CD4-positive, alpha-beta T cell treated with Interleukin-4 for 1 hour (primary cell): Measurements from ENCODE around the gene AP3S2.
"Not testable (repeated sequence)": the region's sequence is repeated elsewhere in the genome, so short reads cannot be mapped to it uniquely, and the experiment has no call there.

Source experiments
- DNase-seq, 2 donors: peaks; one replicate each; pipeline ENCODE4 v3.0.0-alpha.2; 2020 to 2022

The AP3S2 gene

GRCh38 chr15:89863918-89864317, 29.9 kb downstream of the AP3S2 start:
- no peak for DNase-seq

- no peak for DNase-seq
These were observed 32.9 kb downstream of the AP3S2 start for GRCh38 chr15:89860891-89861290.

- no peak for DNase-seq
These were observed 33.4 kb downstream of the AP3S2 start for GRCh38 chr15:89860431-89860830.

- DNase-seq = no peak
These were observed 34.9 kb downstream of the AP3S2 start for GRCh38 chr15:89858661-89859458.

DNA sequence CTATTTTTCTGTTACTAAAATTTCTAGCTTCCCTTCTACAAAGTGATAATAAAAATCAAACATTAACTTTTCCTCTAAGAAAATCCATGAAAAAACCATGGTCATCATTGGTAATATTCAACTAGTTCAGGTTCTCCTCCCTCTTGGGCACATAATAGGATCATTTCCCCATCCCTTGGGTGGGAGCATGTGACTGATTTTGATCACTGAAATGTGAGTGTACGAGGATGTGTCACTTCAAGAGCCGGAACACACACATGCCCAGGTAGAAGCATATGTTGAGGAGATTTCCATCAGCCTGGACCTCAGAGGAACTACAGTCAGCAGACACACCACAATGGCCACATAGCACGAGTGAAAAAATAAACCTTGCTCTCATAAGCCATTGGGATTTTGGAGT, 36.1 kb downstream of the AP3S2 start:
- no peak for DNase-seq

- no peak for DNase-seq
These were observed 37.8 kb downstream of the AP3S2 start for GRCh38 chr15:89855948-89856347.

DNA sequence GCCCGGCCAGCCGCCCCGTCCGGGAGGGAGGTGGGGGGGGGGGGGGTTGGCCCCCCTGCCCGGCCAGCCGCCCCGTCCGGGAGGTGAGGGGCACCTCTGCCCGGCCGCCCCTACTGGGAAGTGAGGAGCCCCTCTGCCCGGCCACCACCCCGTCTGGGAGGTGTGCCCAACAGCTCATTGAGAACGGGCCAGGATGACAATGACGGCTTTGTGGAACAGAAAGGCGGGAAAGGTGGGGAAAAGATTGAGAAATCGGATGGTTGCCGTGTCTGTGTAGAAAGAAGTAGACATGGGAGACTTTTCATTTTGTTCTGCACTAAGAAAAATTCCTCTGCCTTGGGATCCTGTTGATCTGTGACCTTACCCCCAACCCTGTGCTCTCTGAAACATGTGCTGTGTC, 38.9 kb downstream of the AP3S2 start:
- not testable (repeated sequence) for DNase-seq

DNA sequence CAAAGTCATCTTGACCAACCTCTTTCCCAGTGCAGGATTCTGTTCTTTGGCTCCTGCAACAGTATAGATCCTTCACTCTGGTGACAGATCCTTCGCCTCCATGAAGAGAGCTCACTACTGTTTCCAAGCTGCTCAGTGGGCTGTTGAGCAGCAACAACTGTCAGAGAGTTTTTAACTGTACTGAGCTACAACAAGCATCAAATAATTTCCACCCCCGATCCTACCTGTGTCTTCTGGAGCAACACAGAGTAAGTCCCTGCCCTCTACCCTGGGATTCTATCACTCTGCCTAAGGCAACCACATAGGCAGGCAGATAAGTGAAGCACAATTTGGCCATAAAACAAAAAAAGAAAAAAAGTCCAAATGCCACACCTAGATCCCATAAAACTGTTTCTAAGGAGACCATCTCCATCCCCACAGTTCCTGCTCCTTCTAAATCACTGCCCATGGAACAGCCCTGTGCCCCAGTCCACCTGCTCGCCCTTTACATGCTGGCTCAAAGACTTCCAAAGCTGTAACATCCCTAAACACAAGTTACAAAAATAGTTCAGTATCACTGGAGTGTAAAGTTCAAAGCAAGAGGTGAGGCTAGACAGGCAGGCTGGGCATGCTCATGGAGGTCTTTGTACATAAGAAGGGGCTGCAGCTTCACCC, 41.3 kb downstream of the AP3S2 start:
- DNase-seq = no peak

DNA sequence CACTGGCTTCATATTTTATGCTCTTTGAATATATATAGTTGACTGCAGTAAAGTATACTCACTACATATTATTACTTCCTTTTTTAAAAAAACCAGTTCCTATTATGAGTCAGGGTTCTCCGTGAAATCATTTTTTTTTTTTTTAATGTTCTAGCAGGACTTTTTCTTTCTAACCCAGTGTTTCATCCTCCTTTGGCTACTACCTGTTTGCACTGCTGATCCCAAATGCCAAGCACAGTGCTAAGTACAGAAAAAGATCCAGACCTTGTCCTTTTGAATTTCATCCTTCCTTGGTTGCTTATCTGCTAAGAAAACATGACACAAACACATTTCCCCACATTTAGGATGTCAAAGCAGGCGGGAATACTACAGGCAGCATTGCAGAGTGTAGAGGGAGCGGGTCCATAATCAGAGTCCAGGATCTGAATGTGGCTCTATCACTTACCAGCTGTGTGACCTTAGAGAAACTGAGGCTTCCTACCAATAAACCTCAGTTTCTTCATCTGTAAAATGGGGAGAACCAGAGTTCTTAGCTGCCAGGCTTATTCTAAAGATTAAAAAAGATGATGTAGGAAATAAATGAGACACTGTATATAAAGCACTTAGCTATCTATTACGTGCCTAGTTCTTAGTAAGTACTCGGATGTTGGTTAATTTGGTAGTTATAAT, 42.0 kb downstream of the AP3S2 start:
- DNase-seq = no peak

GRCh38 chr15:89848970-89849292, 44.9 kb downstream of the AP3S2 start:
- no peak for DNase-seq

GRCh38 chr15:89847101-89847500, 46.7 kb downstream of the AP3S2 start:
- no peak for DNase-seq

- DNase-seq = no peak
These were observed 48.4 kb downstream of the AP3S2 start for GRCh38 chr15:89845305-89845893.

GRCh38 chr15:89841962-89842361, 51.8 kb downstream of the AP3S2 start:
- no peak for DNase-seq

- no peak for DNase-seq
These were observed 52.5 kb downstream of the AP3S2 start for GRCh38 chr15:89841306-89841705.

DNA sequence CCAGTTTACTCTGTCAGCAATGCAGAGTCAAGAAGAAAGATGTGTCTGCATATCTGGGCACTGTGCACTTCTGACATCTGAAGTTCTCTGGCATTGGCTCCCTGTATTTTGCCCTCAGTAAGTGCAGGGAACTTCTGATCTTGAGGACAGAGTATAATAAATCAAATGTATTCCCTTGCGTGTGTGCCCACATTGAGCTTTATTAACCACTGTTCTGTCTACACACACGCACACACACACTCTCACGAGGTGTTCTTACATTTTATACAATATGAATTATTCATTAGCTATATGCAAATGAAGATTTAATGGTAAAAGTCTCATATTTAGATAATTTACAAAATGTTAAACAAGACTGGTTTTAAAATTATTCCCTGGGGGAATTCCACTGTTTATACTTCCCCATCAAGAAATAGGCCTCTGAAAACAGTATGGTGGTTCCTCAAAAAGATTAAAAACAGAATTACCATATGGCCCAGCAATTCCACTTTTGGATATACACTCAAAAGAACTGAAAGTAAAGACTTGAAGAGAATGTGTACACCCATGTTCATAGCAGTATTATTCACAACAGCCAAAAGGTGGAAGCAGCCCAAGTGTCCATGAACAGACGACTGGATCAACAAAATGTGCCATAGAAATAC, 54.5 kb downstream of the AP3S2 start:
- DNase-seq = no peak

DNA sequence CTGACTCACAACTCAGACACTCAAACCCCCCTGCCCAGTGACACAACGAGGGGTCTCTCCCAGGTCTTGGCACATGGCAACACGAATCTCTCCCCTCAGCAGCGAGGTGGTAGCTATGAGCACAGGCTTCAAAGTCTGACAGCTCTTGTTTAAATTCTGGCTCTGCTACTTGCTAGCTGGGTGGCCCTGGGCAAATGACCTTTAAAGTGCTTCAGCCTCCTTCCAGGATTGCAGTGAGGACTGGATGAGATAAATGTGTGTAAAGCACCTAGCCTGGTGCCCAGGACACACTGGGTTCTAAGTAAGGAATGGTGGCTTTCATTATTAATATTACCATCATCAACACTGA, 56.0 kb downstream of the AP3S2 start:
- no peak for DNase-seq

DNA sequence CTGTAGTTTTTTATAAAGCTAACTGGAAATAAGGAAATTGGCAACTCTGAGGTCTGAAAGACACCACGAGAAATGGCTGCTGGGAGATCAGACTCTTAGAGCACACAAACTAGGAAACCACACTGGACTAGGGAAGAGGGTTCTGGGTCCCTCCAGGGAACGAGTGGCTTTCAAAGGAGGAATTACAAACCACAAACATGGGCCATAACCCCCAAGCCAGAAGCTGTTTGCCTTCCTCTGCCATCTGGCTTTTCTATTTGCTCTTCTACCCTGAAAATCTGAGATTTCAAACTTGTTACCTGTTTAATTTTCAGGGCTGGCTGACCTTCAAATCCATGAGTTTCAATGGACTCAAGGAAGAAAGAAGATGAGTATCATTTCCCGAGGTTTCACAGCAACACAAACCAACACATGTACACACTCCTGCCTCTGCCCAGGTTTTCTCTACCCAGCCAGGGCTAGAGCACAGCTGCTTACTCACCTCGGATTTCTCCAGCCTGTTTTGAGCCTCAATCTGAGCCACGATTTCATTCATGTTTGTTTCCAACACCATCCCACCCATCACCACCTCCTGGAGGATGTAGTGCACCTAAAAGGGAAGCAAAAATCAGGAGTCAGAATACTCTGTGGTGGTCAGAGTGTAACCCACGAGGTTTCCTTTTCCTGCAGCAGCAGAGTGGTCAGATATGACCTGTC, 56.5 kb downstream of the AP3S2 start:
- DNase-seq = no peak

DNA sequence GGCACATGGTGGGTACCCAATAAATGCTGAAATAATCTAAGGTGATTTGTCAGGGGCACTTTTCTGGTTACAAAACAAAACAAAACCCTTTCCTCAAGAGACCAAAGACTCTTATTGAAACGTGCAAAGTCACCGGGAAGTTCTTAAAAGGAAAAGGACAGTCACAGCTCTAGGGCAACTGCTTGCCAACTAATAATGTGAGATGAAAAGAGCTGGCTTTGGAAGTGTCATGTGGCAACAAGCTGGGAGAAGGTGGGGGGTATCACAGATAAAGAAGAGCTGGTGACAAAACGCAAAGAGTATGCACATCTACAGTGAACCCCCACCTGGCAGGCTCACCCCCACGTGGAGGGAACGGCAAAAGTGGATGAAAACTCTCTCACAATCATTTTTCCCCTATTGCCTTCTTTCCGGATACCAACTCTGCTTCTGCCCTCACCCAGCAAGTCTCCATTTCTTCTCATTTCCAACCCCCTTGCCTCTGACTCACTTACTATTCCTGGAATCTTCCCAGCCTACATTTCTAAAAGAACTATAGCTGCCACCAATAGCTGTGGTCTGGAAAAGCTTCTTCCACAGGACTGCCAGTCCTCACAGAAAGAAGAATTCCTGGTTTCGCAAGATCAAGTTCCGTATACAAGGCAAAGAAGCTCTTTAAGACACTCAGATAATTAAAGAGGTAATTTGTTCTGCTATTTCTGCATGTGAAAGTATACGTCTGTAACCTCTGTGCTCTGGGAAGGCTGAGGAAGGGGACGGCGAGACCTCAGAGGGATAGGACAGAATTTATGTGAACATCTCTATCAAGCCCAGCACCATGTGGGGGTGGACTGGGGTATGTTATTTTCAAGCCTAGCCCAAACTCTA, 57.3 kb downstream of the AP3S2 start:
- no peak for DNase-seq

GRCh38 chr15:89835176-89835564, 58.6 kb downstream of the AP3S2 start:
- no peak for DNase-seq

DNA sequence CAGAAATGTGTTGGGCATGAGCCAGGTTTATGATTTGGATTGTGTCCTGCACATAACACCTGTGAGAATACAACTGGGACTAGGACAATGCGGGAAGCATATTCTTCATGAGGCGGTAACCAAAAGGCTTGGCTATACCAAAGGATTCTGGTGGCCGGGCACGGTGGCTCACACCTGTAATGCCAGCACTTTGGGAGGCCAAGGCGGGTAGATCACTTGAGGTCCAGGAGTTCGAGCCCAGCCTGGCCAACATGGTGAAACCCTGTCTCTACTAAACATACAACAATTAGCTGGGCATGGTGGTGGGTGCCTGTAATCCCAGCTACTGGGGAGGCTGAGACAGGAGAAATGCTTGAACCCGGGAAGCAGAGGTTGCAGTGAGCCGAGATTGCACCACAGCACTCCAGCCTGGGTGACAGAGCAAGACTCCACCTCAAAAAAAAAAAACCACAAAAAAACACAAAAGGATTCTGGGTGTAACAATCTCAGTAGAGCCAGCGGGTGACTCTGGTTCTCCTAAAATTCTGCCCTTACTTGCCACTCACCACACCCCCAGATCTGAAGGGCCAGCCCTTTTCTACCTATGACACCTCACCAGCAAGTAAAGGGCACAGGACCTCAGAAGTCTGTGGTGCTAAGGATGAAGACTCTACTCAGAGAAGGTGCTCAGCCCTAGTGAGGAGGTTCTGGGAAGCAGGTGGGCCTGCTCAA, 59.2 kb downstream of the AP3S2 start:
- DNase-seq = not testable (repeated sequence)

- DNase-seq = no peak
These were observed 59.8 kb downstream of the AP3S2 start for GRCh38 chr15:89833966-89834365.
